ENCODE measurements around the gene TRIM17. TPM values are rescaled to one million over a fixed set of nuclear protein-coding genes. Genes with fewer than 3 reads are reported as not detected.
A peak's percentile ranks its signal among the peaks of the same experiment; 100 is the strongest.

Gene TRIM17
- polyA plus RNA-seq, 3 donors, result not detected

DNA sequence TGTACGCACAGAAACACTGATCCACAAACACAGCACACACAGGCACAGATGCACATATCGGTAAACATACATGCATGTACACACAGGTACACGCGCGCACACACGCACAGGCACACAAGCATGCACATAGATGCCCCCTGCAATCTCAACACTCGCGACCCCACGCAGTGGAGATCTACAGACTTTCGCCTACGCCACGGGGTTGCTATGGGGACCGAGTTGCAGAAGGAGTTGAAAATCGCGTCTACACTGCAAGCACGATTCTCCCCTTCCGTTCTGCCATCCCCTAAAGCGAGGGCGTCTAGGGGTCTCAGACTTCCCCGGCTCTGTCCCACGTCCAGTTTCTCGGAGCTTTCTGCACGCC, 826 bp downstream of the TRIM17 start:
- Mint-ChIP-seq H3K4me1 (peaks cover 13% of the 10 kb centered on the region), H3K27me3 (ENCODE audit: low read depth in 3 of 3) (peaks cover 55 to 66% (median 60%) of the 10 kb centered on the region in 3 donors), H3K4me3 (peak overlapping the region in 1 of 2 donors; percentile 86), H3K9me3 (peaks cover 0 to 12% (median 8%) of the 10 kb centered on the region in 7 donors), H3K27ac (no peak overlapping the region), H3K36me3 (peaks cover 15 to 17% of the 10 kb centered on the region in 2 donors)
- H3K27me3 ChIP-seq (ENCODE audit: control insufficient read depth in 2 of 2, insufficient read depth in 2 of 2, low read length in 2 of 2), result peaks cover 39 to 58% of the 10 kb centered on the region in 2 donors
- intact Hi-C loops (cut with micrococcal nuclease), result no loop called here
- peak overlapping the region; percentile 25 for H3K9ac ChIP-seq (ENCODE audit: insufficient read depth, low read length, poor library complexity, severe bottlenecking)
- DNase-seq, result no peak
- no peak overlapping the region for H2AFZ ChIP-seq (ENCODE audit: insufficient read depth, low read depth, low read length, poor library complexity, severe bottlenecking)
- no peaks in the 10 kb centered on the region for H3K79me2 ChIP-seq (ENCODE audit: insufficient read depth, low read length)
- no peak overlapping the region for H3K4me3 ChIP-seq (replicated peaks in 1 of 3; ENCODE audit: low read depth in 2 of 3, low read length in 3 of 3)
- peaks cover 0 to 7% of the 10 kb centered on the region in 2 donors for H3K36me3 ChIP-seq (replicated peaks in 1 of 2; ENCODE audit: control insufficient read depth in 1 of 2, insufficient read depth in 2 of 2, low read length in 2 of 2)
- WGBS (ENCODE audit: insufficient coverage), result 19% methylated on average over 22 of the region's 23 CpGs
- no peak overlapping the region for H3K27ac ChIP-seq (ENCODE audit: low read depth in 1 of 2, low read length in 2 of 2)
- H3K9me3 ChIP-seq (replicated peaks in 1 of 2; ENCODE audit: control insufficient read depth in 1 of 2, insufficient read depth in 1 of 2, low read length in 2 of 2), result peaks cover 0 to 12% of the 10 kb centered on the region in 2 donors
- H3K4me2 ChIP-seq (replicated peaks; ENCODE audit: extremely low read depth, low read length, poor library complexity, severe bottlenecking), result no peak overlapping the region
- TF ChIP-seq, protein P1, sequence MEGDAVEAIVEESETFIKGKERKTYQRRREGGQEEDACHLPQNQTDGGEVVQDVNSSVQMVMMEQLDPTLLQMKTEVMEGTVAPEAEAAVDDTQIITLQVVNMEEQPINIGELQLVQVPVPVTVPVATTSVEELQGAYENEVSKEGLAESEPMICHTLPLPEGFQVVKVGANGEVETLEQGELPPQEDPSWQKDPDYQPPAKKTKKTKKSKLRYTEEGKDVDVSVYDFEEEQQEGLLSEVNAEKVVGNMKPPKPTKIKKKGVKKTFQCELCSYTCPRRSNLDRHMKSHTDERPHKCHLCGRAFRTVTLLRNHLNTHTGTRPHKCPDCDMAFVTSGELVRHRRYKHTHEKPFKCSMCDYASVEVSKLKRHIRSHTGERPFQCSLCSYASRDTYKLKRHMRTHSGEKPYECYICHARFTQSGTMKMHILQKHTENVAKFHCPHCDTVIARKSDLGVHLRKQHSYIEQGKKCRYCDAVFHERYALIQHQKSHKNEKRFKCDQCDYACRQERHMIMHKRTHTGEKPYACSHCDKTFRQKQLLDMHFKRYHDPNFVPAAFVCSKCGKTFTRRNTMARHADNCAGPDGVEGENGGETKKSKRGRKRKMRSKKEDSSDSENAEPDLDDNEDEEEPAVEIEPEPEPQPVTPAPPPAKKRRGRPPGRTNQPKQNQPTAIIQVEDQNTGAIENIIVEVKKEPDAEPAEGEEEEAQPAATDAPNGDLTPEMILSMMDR (IDR thresholded peaks at IDR 0.05), result no peak
- H4K20me1 ChIP-seq (ENCODE audit: insufficient read depth, low read length), result peaks cover 7% of the 10 kb centered on the region
- H3K4me1 ChIP-seq (ENCODE audit: control insufficient read depth in 1 of 2, insufficient read depth in 2 of 2, low read length in 2 of 2), result peaks cover 7 to 9% of the 10 kb centered on the region in 2 donors

DNA sequence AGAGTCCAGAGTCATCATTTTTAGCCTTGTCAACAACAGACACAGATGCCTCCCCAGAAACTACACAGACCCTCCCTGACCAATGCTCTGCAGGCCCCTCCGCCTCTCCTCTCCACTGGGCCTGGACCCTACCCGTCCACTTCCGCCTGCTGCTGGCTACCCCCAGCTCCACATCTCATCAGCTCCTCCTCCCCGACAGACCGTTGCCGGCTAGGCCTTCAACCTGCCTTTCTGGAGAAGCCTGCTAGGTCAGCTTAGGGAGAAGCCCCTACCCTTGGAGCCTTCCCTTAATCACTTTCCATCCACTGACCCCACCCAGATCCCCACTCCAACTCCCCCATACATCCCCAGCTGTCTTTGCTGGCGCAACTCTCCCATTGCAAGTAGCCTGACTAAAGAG, 1.4 kb downstream of the TRIM17 start:
- peaks cover 0 to 9% (median 4%) of the 10 kb centered on the region in 7 donors for H3K9me3 Mint-ChIP-seq
- Histone ChIP-seq H3K9ac (ENCODE audit: insufficient read depth, low read length, poor library complexity, severe bottlenecking) (no peak overlapping the region), H3K9me3 (replicated peaks in 1 of 2; ENCODE audit: control insufficient read depth in 1 of 2, insufficient read depth in 1 of 2, low read length in 2 of 2) (peaks cover 0 to 12% of the 10 kb centered on the region in 2 donors), H3K4me3 (replicated peaks in 1 of 3; ENCODE audit: low read depth in 2 of 3, low read length in 3 of 3) (no peak overlapping the region), H3K27me3 (ENCODE audit: control insufficient read depth in 2 of 2, insufficient read depth in 2 of 2, low read length in 2 of 2) (peaks cover 39 to 58% of the 10 kb centered on the region in 2 donors), H3K4me1 (ENCODE audit: control insufficient read depth in 1 of 2, insufficient read depth in 2 of 2, low read length in 2 of 2) (peaks cover 7 to 9% of the 10 kb centered on the region in 2 donors), H3K4me2 (replicated peaks; ENCODE audit: extremely low read depth, low read length, poor library complexity, severe bottlenecking) (no peak overlapping the region), H4K20me1 (ENCODE audit: insufficient read depth, low read length) (peaks cover 7% of the 10 kb centered on the region), H3K36me3 (replicated peaks in 1 of 2; ENCODE audit: control insufficient read depth in 1 of 2, insufficient read depth in 2 of 2, low read length in 2 of 2) (peaks cover 2 to 14% of the 10 kb centered on the region in 2 donors), H3K27ac (ENCODE audit: low read depth in 1 of 2, low read length in 2 of 2) (no peak overlapping the region), H2AFZ (ENCODE audit: insufficient read depth, low read depth, low read length, poor library complexity, severe bottlenecking) (no peak overlapping the region), H3K79me2 (ENCODE audit: insufficient read depth, low read length) (no peaks in the 10 kb centered on the region)
- H3K36me3 Mint-ChIP-seq, result peaks cover 17 to 23% of the 10 kb centered on the region in 2 donors
- 72% methylated on average over 5 of the region's 7 CpGs for WGBS (ENCODE audit: insufficient coverage)
- TF ChIP-seq, protein P1 (IDR thresholded peaks at IDR 0.05), result no peak
- intact Hi-C loops (cut with micrococcal nuclease), result no loop called here
- peaks cover 13% of the 10 kb centered on the region for H3K4me1 Mint-ChIP-seq
- DNase-seq, result no peak
- peak overlapping the region in 1 of 2 donors; percentile 86 for H3K4me3 Mint-ChIP-seq
- peaks cover 49 to 62% (median 58%) of the 10 kb centered on the region in 3 donors for H3K27me3 Mint-ChIP-seq (ENCODE audit: low read depth in 3 of 3)
- no peak overlapping the region for H3K27ac Mint-ChIP-seq
